Neural cell (in vitro differentiated cells): ENCODE data around the gene GFAP. TPM values are rescaled to one million over a fixed set of nuclear protein-coding genes. Genes with fewer than 3 reads are reported as not detected.

Experiments
- H2AFZ ChIP-seq: fragments of 200-600, 300-800 bp; sonication (generic), shearing (Covaris generic); 2 replicates; pipeline ENCODE4 v1.6.0; 2014; ENCODE audit warnings: low read depth, mild to moderate bottlenecking, antibody characterized with exemption, low read length, moderate library complexity
- H3F3A ChIP-seq: fragments of 200-600 bp; shearing (Covaris generic); 2 replicates; pipeline ENCODE4 v1.6.1; 2016; ENCODE audit warnings: mild to moderate bottlenecking, moderate library complexity, mixed read lengths, antibody characterized with exemption, low read length; ENCODE audit not compliant: insufficient read depth, poor library complexity, severe bottlenecking
- H3K27ac ChIP-seq: fragments of 200-600, 300-800 bp; sonication (generic), shearing (Covaris generic); 2 replicates; pipeline ENCODE4 v1.5.1; 2014; ENCODE audit warnings: mild to moderate bottlenecking, low read length, moderate library complexity
- H3K27me3 ChIP-seq: fragments of 300-800, 200-600 bp; sonication (generic), shearing (Covaris generic); 2 replicates; pipeline ENCODE4 v1.6.0; 2014; ENCODE audit warnings: mild to moderate bottlenecking, low read depth, low read length, moderate library complexity; ENCODE audit not compliant: insufficient read depth
- H3K36me3 ChIP-seq: fragments of 300-800, 200-600 bp; sonication (generic), shearing (Covaris generic); 2 replicates; pipeline ENCODE4 v1.5.1; 2014; ENCODE audit warnings: mild to moderate bottlenecking, antibody characterized with exemption, low read length, moderate library complexity; ENCODE audit not compliant: insufficient read depth
- H3K4me2 ChIP-seq: fragments of 300-800, 200-600 bp; sonication (generic), shearing (Covaris generic); 2 replicates; pipeline ENCODE4 v1.6.0; 2014; ENCODE audit warnings: mild to moderate bottlenecking, low read length
- H3K4me3 ChIP-seq: fragments of 300-800, 200-600 bp; sonication (generic), shearing (Covaris generic); 2 replicates; pipeline ENCODE4 v1.5.1; 2014; ENCODE audit warnings: mild to moderate bottlenecking, low read length, moderate library complexity
- H3K79me2 ChIP-seq: fragments of 200-600 bp; shearing (Covaris generic); replicated peaks from 2 replicates; pipeline ENCODE4 v1.6.0; 2014; ENCODE audit warnings: mild to moderate bottlenecking, low read length, moderate library complexity; ENCODE audit not compliant: insufficient read depth
- H3K9ac ChIP-seq: fragments of 300-800, 200-600 bp; sonication (generic), shearing (Covaris generic); 2 replicates; pipeline ENCODE4 v1.6.1; 2016; ENCODE audit warnings: mild to moderate bottlenecking, low read length, mixed read lengths
- H3K9me2 ChIP-seq: fragments of 200-600 bp; shearing (Covaris generic); 2 replicates; pipeline ENCODE4 v1.6.1; 2016; ENCODE audit warnings: mild to moderate bottlenecking, low read length, mixed read lengths; ENCODE audit not compliant: insufficient read depth
- H3K9me3 ChIP-seq: fragments of 200-600, 300-800 bp; sonication (generic), shearing (Covaris generic); 2 replicates; pipeline ENCODE4 v1.6.1; 2016; ENCODE audit warnings: mild to moderate bottlenecking, mixed run types, low read length, moderate library complexity, mixed read lengths
- H4K20me1 ChIP-seq: fragments of 200-600 bp; shearing (Covaris generic); 2 replicates; pipeline ENCODE4 v1.6.1; 2016; ENCODE audit warnings: mild to moderate bottlenecking, mixed run types; ENCODE audit not compliant: insufficient read depth
- CTCF ChIP-seq: fragments of 450-650 bp; IDR thresholded peaks from 2 replicates; pipeline ENCODE4 v1.5.1; 2014; ENCODE audit warnings: antibody characterized with exemption, mild to moderate bottlenecking, moderate library complexity; ENCODE audit not compliant: poor library complexity, severe bottlenecking
- EP300 ChIP-seq: fragments of 450-650 bp; conservative IDR thresholded peaks from 2 replicates; pipeline ENCODE4 v1.6.1; 2014; ENCODE audit warnings: antibody characterized with exemption, mild to moderate bottlenecking, moderate library complexity; ENCODE audit not compliant: poor library complexity, severe bottlenecking
- EZH2 ChIP-seq: fragments of 200-600, 300-800 bp; shearing (Covaris generic), sonication (generic); IDR thresholded peaks from 2 replicates; pipeline ENCODE4 v1.6.1; 2014; ENCODE audit warnings: antibody characterized with exemption, low read length, borderline replicate concordance, mild to moderate bottlenecking; ENCODE audit not compliant: insufficient read depth, poor library complexity, severe bottlenecking
- MXI1 ChIP-seq: fragments of 450-650 bp; conservative IDR thresholded peaks from 2 replicates; pipeline ENCODE4 v1.6.1; 2014; ENCODE audit warnings: antibody characterized with exemption, mild to moderate bottlenecking; ENCODE audit not compliant: poor library complexity, severe bottlenecking
- POLR2AphosphoS5 ChIP-seq: IDR thresholded peaks from 2 replicates; pipeline ENCODE4 v1.6.1; 2012
- RAD21 ChIP-seq: fragments of 450-650 bp; conservative IDR thresholded peaks from 2 replicates; pipeline ENCODE4 v1.6.1; 2014; ENCODE audit warnings: antibody characterized with exemption, mild to moderate bottlenecking, moderate library complexity
- REST ChIP-seq: IDR thresholded peaks from 2 replicates; pipeline ENCODE4 v1.6.1; 2012; ENCODE audit warnings: borderline replicate concordance
- SMC3 ChIP-seq: fragments of 450-650 bp; conservative IDR thresholded peaks from 2 replicates; pipeline ENCODE4 v1.6.1; 2014; ENCODE audit warnings: antibody characterized with exemption, mild to moderate bottlenecking, moderate library complexity; ENCODE audit not compliant: poor library complexity
- TAF1 ChIP-seq: IDR thresholded peaks from 2 replicates; pipeline ENCODE4 v1.6.1; 2012; ENCODE audit warnings: low read depth
- polyA plus RNA-seq: library from polyadenylated mRNA; depleted of rRNA; stranded (reverse); fragments of >200 nt; gene quantifications from 2 replicates; pipeline ENCODE4 v1.2.3, GENCODE V29; 2014

GFAP gene
- polyA plus RNA-seq, 1 donor from 2014 or later = not detected

DNA sequence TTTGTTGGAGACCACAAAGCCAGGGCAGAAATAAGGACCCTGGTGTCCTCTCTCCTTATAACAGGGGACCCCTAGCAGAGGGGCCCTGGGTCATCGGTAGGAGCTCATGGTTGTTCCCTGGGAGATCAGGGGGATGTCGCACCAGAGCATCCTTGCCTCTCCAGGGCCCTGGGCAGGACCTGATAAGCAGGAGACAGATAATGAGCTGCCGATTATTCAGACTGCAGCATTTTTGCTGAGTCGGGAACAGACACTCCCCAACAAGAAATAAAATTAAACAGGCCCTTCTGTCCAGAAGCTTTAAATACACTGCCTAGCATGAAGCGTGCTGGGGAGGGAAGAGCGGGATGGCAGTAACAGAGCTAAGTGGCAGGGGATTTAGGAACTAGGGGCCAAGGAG, 15.4 kb upstream of the GFAP start:
- H4K20me1 ChIP-seq = no peaks in the 10 kb centered on the region
- H3K79me2 ChIP-seq = no peaks in the 10 kb centered on the region
- H3K27ac ChIP-seq = no peak overlapping the region
- H3K36me3 ChIP-seq = no peaks in the 10 kb centered on the region
- H3K4me2 ChIP-seq = no peak overlapping the region
- H3K4me3 ChIP-seq = no peak overlapping the region
- H3K9ac ChIP-seq = no peak overlapping the region
- no peaks in the 10 kb centered on the region for H3K9me2 ChIP-seq
- H3F3A ChIP-seq = no peaks in the 10 kb centered on the region
- H2AFZ ChIP-seq = no peak overlapping the region
- no peak for TF ChIP-seq CTCF
- TF ChIP-seq MXI1 = no peak
- TF ChIP-seq POLR2AphosphoS5 = no peak
- no peak for TF ChIP-seq TAF1
- TF ChIP-seq EZH2 = no peak
- no peak for TF ChIP-seq SMC3
- TF ChIP-seq REST = no peak
- TF ChIP-seq EP300 = no peak
- no peak for TF ChIP-seq RAD21
- no peaks in the 10 kb centered on the region for H3K9me3 ChIP-seq
- no peaks in the 10 kb centered on the region for H3K27me3 ChIP-seq

DNA sequence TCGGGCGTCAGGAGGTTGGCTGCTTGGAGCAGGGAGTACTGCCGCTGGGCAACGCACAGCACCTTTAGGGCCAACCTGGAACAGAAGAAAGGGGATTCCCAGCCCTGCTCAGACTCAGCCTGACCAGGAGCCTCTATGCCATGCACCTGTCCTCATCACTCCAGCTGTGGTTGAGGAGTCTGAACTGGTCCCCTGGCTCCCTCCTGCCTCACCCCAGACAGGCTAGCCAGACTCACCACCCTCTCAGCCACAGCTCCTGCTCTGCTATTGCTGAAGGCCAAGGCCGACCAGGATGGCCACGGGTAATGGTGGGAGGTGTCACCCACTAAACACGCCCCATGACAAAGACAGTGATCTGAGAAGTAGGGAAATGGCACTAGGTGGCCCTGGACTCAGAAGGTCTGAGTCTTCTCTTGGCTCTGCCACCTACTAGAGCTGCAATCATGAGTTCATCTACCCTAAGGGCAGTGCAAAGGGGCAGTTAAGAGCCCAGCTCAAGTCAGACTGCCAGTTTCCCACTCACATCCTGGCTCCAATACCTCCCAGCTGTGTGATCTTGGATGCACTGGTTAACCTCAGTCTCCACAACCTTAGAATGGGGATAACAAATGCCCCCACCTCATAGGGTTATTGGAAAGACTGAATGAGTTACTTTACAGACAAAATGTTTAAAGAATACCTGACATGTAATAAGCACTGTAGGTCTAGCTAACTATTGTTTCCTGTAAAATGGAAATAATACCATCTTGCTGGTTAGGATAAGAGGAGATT, 13.8 kb upstream of the GFAP start:
- Histone ChIP-seq H3K4me2 (no peak overlapping the region), H3K27me3 (no peaks in the 10 kb centered on the region), H3K9ac (no peak overlapping the region), H3F3A (no peaks in the 10 kb centered on the region), H4K20me1 (no peaks in the 10 kb centered on the region), H3K4me3 (no peak overlapping the region), H3K36me3 (no peaks in the 10 kb centered on the region), H3K9me3 (no peaks in the 10 kb centered on the region), H3K27ac (no peak overlapping the region), H2AFZ (no peak overlapping the region), H3K9me2 (no peaks in the 10 kb centered on the region), H3K79me2 (no peaks in the 10 kb centered on the region)
- TF ChIP-seq MXI1 = no peak
- no peak for TF ChIP-seq EZH2
- TF ChIP-seq SMC3 = no peak
- no peak for TF ChIP-seq REST
